ENCODE data around the gene LTK. TPM values are rescaled to one million over a fixed set of nuclear protein-coding genes. Genes with fewer than 3 reads are reported as not detected.

LTK gene
- total RNA-seq, 1 experiment from 2014 or later, result 9.2 TPM

GRCh38 chr15:41536866-41537265 is 23.2 kb upstream of the LTK start:
- RAD21 ChIA-PET (ENCODE audit: low non-redundant PET in 1 of 2, low total read pairs in 2 of 2, uncharacterized antibody in 2 of 2, unreplicated experiment in 2 of 2), result no interaction called here
- Histone ChIP-seq H3K36me3 (ENCODE audit: control insufficient read depth in 1 of 2, insufficient read depth in 2 of 2, low read length in 2 of 2) (peaks cover 17 to 24% of the 10 kb centered on the region in 2 experiments; a peak in 3 of 4 replicates), H4K20me1 (ENCODE audit: insufficient read depth) (no peaks in the 10 kb centered on the region), H3K4me2 (ENCODE audit: low read length) (no peak overlapping the region), H3K9me3 (ENCODE audit: control insufficient read depth in 1 of 2, insufficient read depth in 1 of 2, low read depth in 1 of 2, low read length in 2 of 2) (no peaks in the 10 kb centered on the region), H3K27ac (ENCODE audit: low read depth, low read length) (no peak overlapping the region), H3K27me3 (ENCODE audit: insufficient read depth, low read length) (no peaks in the 10 kb centered on the region), H3K9me2 (ENCODE audit: insufficient read depth) (no peaks in the 10 kb centered on the region), H3K4me1 (ENCODE audit: control insufficient read depth in 1 of 2, insufficient read depth in 2 of 2, low read length in 2 of 2) (no peaks in the 10 kb centered on the region), H3K79me2 (ENCODE audit: insufficient read depth, low read length) (0 out of 2 replicates have a peak, but pooled peaks cover 4% of the 10 kb centered on the region), H3K9ac (ENCODE audit: low read length) (no peak overlapping the region), H2AFZ (ENCODE audit: low read depth, low read length, poor library complexity, severe bottlenecking) (no peak overlapping the region), H3K4me3 (replicated peaks in 1 of 2; ENCODE audit: low read depth in 1 of 2, low read length in 2 of 2) (no peak overlapping the region)
- DNase-seq (ENCODE audit: low read depth, low spot score) (no peak), ATAC-seq (no peak)
- intact Hi-C loops (cut with micrococcal nuclease), result no loop called here
- POLR2A ChIA-PET, result no interaction called here
- TF ChIP-seq SRF (IDR thresholded peaks at IDR 0.05; ENCODE audit: low read depth) (no peak), FOSL1 (IDR thresholded peaks at IDR 0.05; ENCODE audit: low read depth) (no peak), ZNF274 (IDR thresholded peaks at IDR 0.05; ENCODE audit: low read depth, low read length) (no peak), YY1 (IDR thresholded peaks at IDR 0.05; ENCODE audit: extremely low read depth, insufficient replicate concordance, low read depth, low read length) (no peak), EZH2 (IDR thresholded peaks at IDR 0.05) (no peak), POLR2A (IDR thresholded peaks at IDR 0.05; ENCODE audit: borderline replicate concordance, extremely low read depth, insufficient read depth, insufficient read length) (no peak), POLR2AphosphoS5 (IDR thresholded peaks at IDR 0.05; ENCODE audit: low read depth, low read length) (no peak), EGR1 (IDR thresholded peaks at IDR 0.05; ENCODE audit: low read depth) (no peak), CEBPB (IDR thresholded peaks at IDR 0.05; ENCODE audit: low read depth) (no peak), SIN3A (IDR thresholded peaks at IDR 0.05; ENCODE audit: low read depth) (no peak), ZFX (IDR thresholded peaks at IDR 0.05) (no peak), MAX (IDR thresholded peaks at IDR 0.05) (no peak), ELF1 (IDR thresholded peaks at IDR 0.05; ENCODE audit: borderline replicate concordance, low read depth) (no peak), EZH2phosphoT487 (IDR thresholded peaks at IDR 0.05; ENCODE audit: borderline replicate concordance) (no peak), RAD21 (IDR thresholded peaks at IDR 0.05; ENCODE audit: low read depth) (no peak)
- TF ChIP-seq, protein P1, sequence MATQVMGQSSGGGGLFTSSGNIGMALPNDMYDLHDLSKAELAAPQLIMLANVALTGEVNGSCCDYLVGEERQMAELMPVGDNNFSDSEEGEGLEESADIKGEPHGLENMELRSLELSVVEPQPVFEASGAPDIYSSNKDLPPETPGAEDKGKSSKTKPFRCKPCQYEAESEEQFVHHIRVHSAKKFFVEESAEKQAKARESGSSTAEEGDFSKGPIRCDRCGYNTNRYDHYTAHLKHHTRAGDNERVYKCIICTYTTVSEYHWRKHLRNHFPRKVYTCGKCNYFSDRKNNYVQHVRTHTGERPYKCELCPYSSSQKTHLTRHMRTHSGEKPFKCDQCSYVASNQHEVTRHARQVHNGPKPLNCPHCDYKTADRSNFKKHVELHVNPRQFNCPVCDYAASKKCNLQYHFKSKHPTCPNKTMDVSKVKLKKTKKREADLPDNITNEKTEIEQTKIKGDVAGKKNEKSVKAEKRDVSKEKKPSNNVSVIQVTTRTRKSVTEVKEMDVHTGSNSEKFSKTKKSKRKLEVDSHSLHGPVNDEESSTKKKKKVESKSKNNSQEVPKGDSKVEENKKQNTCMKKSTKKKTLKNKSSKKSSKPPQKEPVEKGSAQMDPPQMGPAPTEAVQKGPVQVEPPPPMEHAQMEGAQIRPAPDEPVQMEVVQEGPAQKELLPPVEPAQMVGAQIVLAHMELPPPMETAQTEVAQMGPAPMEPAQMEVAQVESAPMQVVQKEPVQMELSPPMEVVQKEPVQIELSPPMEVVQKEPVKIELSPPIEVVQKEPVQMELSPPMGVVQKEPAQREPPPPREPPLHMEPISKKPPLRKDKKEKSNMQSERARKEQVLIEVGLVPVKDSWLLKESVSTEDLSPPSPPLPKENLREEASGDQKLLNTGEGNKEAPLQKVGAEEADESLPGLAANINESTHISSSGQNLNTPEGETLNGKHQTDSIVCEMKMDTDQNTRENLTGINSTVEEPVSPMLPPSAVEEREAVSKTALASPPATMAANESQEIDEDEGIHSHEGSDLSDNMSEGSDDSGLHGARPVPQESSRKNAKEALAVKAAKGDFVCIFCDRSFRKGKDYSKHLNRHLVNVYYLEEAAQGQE (IDR thresholded peaks at IDR 0.05; ENCODE audit: low read depth), result no peak
- TF ChIP-seq, protein P2, sequence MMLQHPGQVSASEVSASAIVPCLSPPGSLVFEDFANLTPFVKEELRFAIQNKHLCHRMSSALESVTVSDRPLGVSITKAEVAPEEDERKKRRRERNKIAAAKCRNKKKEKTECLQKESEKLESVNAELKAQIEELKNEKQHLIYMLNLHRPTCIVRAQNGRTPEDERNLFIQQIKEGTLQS (IDR thresholded peaks at IDR 0.05), result no peak
- BruUV-seq (replicated peaks), result no TSS peak
- CTCF ChIA-PET, result no interaction called here

Data from HCT116 (cell line).